ENCODE data around the gene USP5. TPM values are rescaled to one million over a fixed set of nuclear protein-coding genes. Genes with fewer than 3 reads are reported as not detected.
A peak's percentile ranks its signal among the peaks of the same experiment; 100 is the strongest.

USP5 gene
- total and polyA plus RNA-seq, 2 of the 8 experiments (the other 6 are each of a cell fraction or from before 2014, with no cell fraction given), result 66.5 to 148 TPM

GRCh38 chr12:6838854-6839253 lies 13.1 kb upstream of the USP5 start:
- H2AFZ ChIP-seq (ENCODE audit: low read length), result no peak overlapping the region
- 91% methylated on average over 16 of the region's 16 CpGs; no CpG with 5 or more reads in 1 of the 2 experiments for WGBS, 2 experiments (ENCODE audit: extremely low coverage in 1 of 2, insufficient coverage in 1 of 2, insufficient read length in 1 of 2, insufficient replicate concordance in 2 of 2, low coverage in 1 of 2, low lambda C conversion rate in 2 of 2, missing lambda C conversion rate in 1 of 2)
- H2BK20ac ChIP-seq (ENCODE audit: low read length), result no peak overlapping the region
- H3K79me2 ChIP-seq (ENCODE audit: control insufficient read depth in 1 of 2, insufficient read depth in 2 of 2, low read length in 2 of 2), result no peaks in the 10 kb centered on the region
- H3K4me3 ChIP-seq (ENCODE audit: extremely low read depth in 1 of 4, insufficient read depth in 2 of 4, low read depth in 3 of 4, low read length in 4 of 4), result no peak overlapping the region
- no peak overlapping the region for H3K27ac ChIP-seq (ENCODE audit: low read depth, low read length)
- H3K27me3 ChIP-seq (replicated peaks in 1 of 4; ENCODE audit: control insufficient read depth in 3 of 4, extremely low read depth in 1 of 4, insufficient read depth in 3 of 4, low read length in 3 of 4), result no peaks in the 10 kb centered on the region
- H2AK5ac ChIP-seq (ENCODE audit: low read depth, low read length), result no peak overlapping the region
- FAIRE-seq (no peak), DNase-seq (ENCODE audit: low read depth in 1 of 2, low spot score in 2 of 2) (no peak)
- no peaks in the 10 kb centered on the region for H3K9me3 ChIP-seq (ENCODE audit: insufficient read depth in 2 of 2, low read depth in 1 of 2, low read length in 1 of 2)
- no peak overlapping the region for H3K14ac ChIP-seq (ENCODE audit: insufficient read length)
- no peak overlapping the region for H3K18ac ChIP-seq (ENCODE audit: extremely low read depth, low read length)
- H2BK15ac ChIP-seq (ENCODE audit: low read length), result no peak overlapping the region
- no peak overlapping the region for H2BK120ac ChIP-seq (replicated peaks; ENCODE audit: low read depth, low read length)
- H4K20me1 ChIP-seq (replicated peaks in 1 of 2; ENCODE audit: control insufficient read depth in 1 of 2, insufficient read depth in 2 of 2, low read length in 2 of 2), result peaks cover 7 to 8% of the 10 kb centered on the region in 2 experiments
- POLR2A ChIA-PET (ENCODE audit: partially characterized antibody), result interaction anchor here (0.8 to 27.1 kb wide), 8 partner anchors 7 to 304 kb away, joined by 3 to 588 read pairs (median 5); partner anchors contain the start of genes C12orf57, CDCA3, GAPDH and GNB3
- peak overlapping the region; percentile 29; the same call in 1 of the 2 replicates for H4K8ac ChIP-seq (ENCODE audit: extremely low read depth, insufficient read depth, low read length)
- no peak overlapping the region for H4K91ac ChIP-seq (replicated peaks; ENCODE audit: insufficient read length, low read length)
- no peak overlapping the region for H3K9ac ChIP-seq (replicated peaks in 1 of 4; ENCODE audit: extremely low read depth in 1 of 4, low read depth in 3 of 4, low read length in 3 of 4)
- H3K4me2 ChIP-seq (ENCODE audit: insufficient read depth in 1 of 2, low read depth in 2 of 2, low read length in 2 of 2), result no peak overlapping the region
- no peak overlapping the region; the same call in 1 of the 2 replicates for H2BK5ac ChIP-seq (ENCODE audit: low read depth, low read length)
- H3K36me3 ChIP-seq (ENCODE audit: control insufficient read depth in 2 of 4, insufficient read depth in 4 of 4, low read length in 3 of 4), result peaks cover 15 to 53% (median 36%) of the 10 kb centered on the region in 4 experiments
- no peaks in the 10 kb centered on the region for H3K79me1 ChIP-seq (ENCODE audit: low read depth, low read length)
- H3K23me2 ChIP-seq (ENCODE audit: low read depth, low read length), result no peaks in the 10 kb centered on the region
- no peak overlapping the region for H4K5ac ChIP-seq (ENCODE audit: insufficient read length, low read depth, low read length)
- H3K56ac ChIP-seq (replicated peaks; ENCODE audit: insufficient read length, low read depth, low read length), result no peak overlapping the region
- CTCF ChIA-PET (ENCODE audit: partially characterized antibody), result interaction anchor here (0.5 to 23.7 kb wide), 9 partner anchors 5 to 221 kb away, joined by 3 to 532 read pairs (median 6); partner anchors contain the start of genes CD4, CDCA3, GNB3 and LAG3
- no peak overlapping the region for H3K23ac ChIP-seq (ENCODE audit: insufficient read length)
- no peak overlapping the region for H2BK12ac ChIP-seq (ENCODE audit: low read depth, low read length)
- no peak overlapping the region for H3K4ac ChIP-seq (replicated peaks; ENCODE audit: insufficient read length, low read depth, low read length)
- H3K4me1 ChIP-seq (replicated peaks in 1 of 4; ENCODE audit: control insufficient read depth in 3 of 4, insufficient read depth in 4 of 4, low read length in 3 of 4), result peaks cover 0 to 3% (median 2%) of the 10 kb centered on the region in 4 experiments; a peak in 1 of 7 replicates
- TF ChIP-seq CTCF (IDR thresholded peaks at IDR 0.05; ENCODE audit: control extremely low read depth in 1 of 3, insufficient read depth in 1 of 3, low read depth in 1 of 3, low read length in 3 of 3) (no peak), MAX (IDR thresholded peaks at IDR 0.05) (no peak), ZNF274 (IDR thresholded peaks at IDR 0.05; ENCODE audit: borderline replicate concordance, extremely low read depth, low read length) (no peak), JUND (IDR thresholded peaks at IDR 0.05; ENCODE audit: low read length) (no peak), YY1 (IDR thresholded peaks at IDR 0.05; ENCODE audit: low read depth, low read length) (no peak), JUN (IDR thresholded peaks at IDR 0.05; ENCODE audit: low read depth, low read length) (no peak), BACH1 (IDR thresholded peaks at IDR 0.05; ENCODE audit: low read length) (no peak), SAP30 (IDR thresholded peaks at IDR 0.05; ENCODE audit: insufficient read depth, insufficient replicate concordance, low read length) (no peak), GTF2F1 (IDR thresholded peaks at IDR 0.05; ENCODE audit: borderline replicate concordance, low read depth, low read length) (no peak), TCF12 (IDR thresholded peaks at IDR 0.05; ENCODE audit: low read depth, low read length) (no peak), CHD2 (IDR thresholded peaks at IDR 0.05; ENCODE audit: low read length) (no peak), TEAD4 (IDR thresholded peaks at IDR 0.05; ENCODE audit: low read depth, low read length) (no peak)

All from H1 (cell line).